ENCODE measurements around the gene NACA2.
"Not testable (repeated sequence)": the region's sequence is repeated elsewhere in the genome, so short reads cannot be mapped to it uniquely, and the experiment has no call there.

Gene NACA2

DNA sequence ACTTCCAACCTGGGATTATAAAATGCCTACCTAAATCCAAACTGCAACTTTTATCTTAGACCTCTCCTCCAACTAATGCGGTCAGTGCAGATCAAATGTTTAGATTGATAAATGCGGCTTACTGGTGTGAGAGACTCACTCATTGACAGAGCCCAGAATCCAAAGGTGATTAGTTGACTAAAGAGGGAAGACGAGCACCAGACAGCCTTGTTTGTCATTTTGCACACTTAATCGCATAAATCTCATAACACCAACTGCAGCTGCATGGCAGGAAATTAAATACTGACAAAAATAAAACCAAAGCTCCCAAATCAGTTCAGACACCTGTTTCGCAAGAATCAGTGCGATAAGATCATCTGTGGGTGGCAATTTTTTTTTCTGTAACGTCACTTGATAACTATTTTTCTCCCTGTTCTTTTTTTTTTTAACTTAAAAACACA is 35.9 kb downstream of the NACA2 start:
- no peak for DNase-seq (ENCODE audit: extremely low read depth in 1 of 2, low read depth in 1 of 2)

GRCh38 chr17:61554209-61554608 is 36.8 kb downstream of the NACA2 start:
- DNase-seq (ENCODE audit: extremely low read depth in 1 of 2, low read depth in 1 of 2) = no peak

- not testable (repeated sequence) for DNase-seq (ENCODE audit: extremely low read depth in 1 of 2, low read depth in 1 of 2)
Measured at GRCh38 chr17:61552560-61552959, 38.5 kb downstream of the NACA2 start.

DNA sequence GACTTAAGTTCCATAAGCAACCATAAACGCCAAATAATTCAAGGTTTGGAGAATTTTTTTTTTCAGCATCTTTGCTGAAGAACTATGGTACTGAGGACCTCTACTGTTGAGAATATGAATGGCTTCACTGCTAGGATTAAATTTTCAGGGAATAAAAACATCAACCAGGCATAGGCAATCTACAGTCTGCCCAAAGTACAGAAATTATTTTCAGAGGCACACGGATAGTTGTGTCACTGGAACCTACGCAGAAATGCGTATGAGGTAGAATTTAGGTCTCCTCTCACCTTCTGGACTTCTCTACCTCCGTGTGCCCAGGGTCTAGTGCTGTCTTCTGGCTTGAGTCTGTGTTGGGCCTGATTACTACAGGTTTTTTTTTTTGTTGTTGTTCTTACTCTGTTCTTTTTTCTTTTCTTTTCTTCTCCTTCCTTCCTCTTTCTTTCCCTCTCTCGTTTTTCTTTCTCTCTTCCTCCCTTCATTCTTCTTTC is 39.7 kb downstream of the NACA2 start:
- no peak for DNase-seq (ENCODE audit: extremely low read depth in 1 of 2, low read depth in 1 of 2)

DNA sequence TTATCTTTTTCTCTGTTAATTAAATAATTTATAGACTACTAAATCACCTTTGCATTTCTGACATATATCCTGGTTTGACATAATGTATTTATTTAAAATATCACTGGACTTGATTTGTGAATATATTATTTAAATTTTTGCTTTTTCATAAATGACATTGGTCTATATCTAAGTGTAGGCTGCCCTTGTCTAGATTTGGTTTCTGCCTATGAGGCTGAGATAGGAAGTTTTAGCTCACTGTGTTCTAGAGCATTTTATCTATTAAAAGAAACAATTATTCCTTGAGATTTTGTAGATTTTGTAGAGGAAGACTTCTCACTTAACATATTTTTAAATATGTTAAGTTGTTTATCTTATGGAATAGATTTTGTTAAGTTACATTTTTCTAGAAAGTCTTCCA is 43.9 kb downstream of the NACA2 start:
- DNase-seq (ENCODE audit: extremely low read depth in 1 of 2, low read depth in 1 of 2) = no peak

- DNase-seq (ENCODE audit: extremely low read depth in 1 of 2, low read depth in 1 of 2) = no peak
Measured at GRCh38 chr17:61545335-61545938, 45.6 kb downstream of the NACA2 start.

DNA sequence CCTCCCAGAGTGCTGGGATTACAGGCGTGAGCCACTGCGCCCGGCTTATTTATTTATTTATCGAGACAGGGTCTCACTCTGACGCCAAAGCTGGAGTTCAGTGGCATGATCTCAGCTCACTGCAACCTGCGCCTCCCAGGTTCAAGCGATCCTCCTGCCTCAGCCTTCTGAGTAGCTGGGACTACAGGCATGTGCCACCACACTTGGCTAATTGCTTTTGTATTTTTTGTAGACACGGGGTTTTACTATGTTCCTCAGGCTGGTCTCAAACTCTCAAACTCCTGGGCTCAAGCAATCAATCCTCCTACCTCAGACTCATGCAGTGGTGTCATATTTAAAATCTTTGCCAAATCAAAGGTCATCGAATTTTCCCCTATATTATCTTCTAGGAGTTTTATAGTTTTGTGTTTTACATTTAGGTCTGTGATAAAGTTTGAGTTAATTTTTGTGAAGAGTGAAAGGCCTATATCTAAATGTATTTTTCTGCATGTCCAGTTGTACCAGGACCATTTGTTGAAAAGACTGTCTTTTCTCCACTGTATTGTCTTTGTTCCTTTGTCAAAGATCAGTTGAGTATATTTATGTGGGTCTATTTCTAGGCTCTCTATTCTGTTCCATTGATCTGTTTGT is 47.1 kb downstream of the NACA2 start:
- no peak for DNase-seq (ENCODE audit: extremely low read depth in 1 of 2, low read depth in 1 of 2)

DNA sequence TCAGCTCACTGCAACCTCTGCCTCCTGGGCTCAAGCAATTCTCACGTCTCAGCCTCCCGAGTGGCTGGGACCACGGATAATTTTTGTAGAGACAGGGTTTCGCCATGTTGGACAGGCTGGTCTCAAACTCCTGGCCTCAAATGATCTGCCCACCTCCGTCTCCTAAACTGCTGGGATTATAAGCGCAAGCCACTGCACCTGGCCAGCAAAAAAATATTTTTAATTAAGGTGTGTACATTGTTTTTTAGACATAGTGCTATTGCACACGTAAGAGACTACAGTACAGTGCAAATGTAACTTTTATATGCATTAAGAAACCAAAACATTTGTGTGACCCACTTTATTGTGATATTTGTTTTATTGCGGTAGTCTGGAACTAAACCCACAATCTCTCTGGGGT is 49.0 kb downstream of the NACA2 start:
- DNase-seq (ENCODE audit: extremely low read depth in 1 of 2, low read depth in 1 of 2) = no peak

- no peak for DNase-seq (ENCODE audit: extremely low read depth in 1 of 2, low read depth in 1 of 2)
Measured at GRCh38 chr17:61540874-61541273, 50.1 kb downstream of the NACA2 start.
